K562 (cell line): ENCODE results near the gene SMG7. TPM values are rescaled to one million over a fixed set of nuclear protein-coding genes. Genes with fewer than 3 reads are reported as not detected.

Source experiments
- BCL6 ChIP-seq: fragments of 250-450 bp; sonication (Bioruptor Pico); IDR thresholded peaks from 2 replicates; pipeline ENCODE4 v1.4.0; 2020
- CAMTA2 ChIP-seq: fragments of 250-450 bp; sonication (Bioruptor Pico); conservative IDR thresholded peaks from 2 replicates; pipeline ENCODE4 v1.5.1; 2022
- FOS ChIP-seq: IDR thresholded peaks from 3 replicates; pipeline ENCODE4 v1.6.1; 2011; ENCODE audit not compliant: insufficient read length; ENCODE audit errors: extremely low read depth
- FOXJ2 ChIP-seq: fragments of 200-800 bp; sonication (Bioruptor generic); IDR thresholded peaks from 2 replicates; pipeline ENCODE4 v1.6.1; 2016; ENCODE audit warnings: missing genetic modification characterization, missing compliant biosample characterization
- FOXM1 ChIP-seq, 2 experiments: fragments of 450-650 bp in 1 of 2; sonication (generic) in 1 of 2; formaldehyde crosslinking in 1 of 2; IDR thresholded peaks; 2 replicates each; pipeline versions ENCODE4 v1.6.1 to v1.9.0; 2017 to 2022; ENCODE audit warnings: low read depth in 2 of 2, mild to moderate bottlenecking in 2 of 2, missing genetic modification reagents in 1 of 2, moderate library complexity in 1 of 2
- HNRNPUL1 ChIP-seq: fragments of 200-400 bp; formaldehyde crosslinking; IDR thresholded peaks from 2 replicates; pipeline ENCODE4 v1.6.1; 2017; ENCODE audit warnings: low read length
- POLR2B ChIP-seq: fragments of 450-650 bp; IDR thresholded peaks from 2 replicates; pipeline ENCODE4 v1.6.1; 2018; ENCODE audit warnings: low read depth; ENCODE audit not compliant: partially characterized antibody
- RBM25 ChIP-seq: fragments of 200-400 bp; formaldehyde crosslinking; IDR thresholded peaks from 2 replicates; pipeline ENCODE4 v1.6.1; 2018; ENCODE audit warnings: low read length, low read depth, moderate library complexity; ENCODE audit not compliant: severe bottlenecking
- SMAD1 ChIP-seq: fragments of 150-350 bp; IDR thresholded peaks from 2 replicates; pipeline ENCODE4 v1.6.1; 2014; ENCODE audit warnings: low read length, low read depth; ENCODE audit not compliant: partially characterized antibody
- U2AF1 ChIP-seq: fragments of 200-400 bp; formaldehyde crosslinking; optimal IDR thresholded peaks from 2 replicates; pipeline ENCODE3; 2017; ENCODE audit warnings: mild to moderate bottlenecking, low read depth, low read length, moderate library complexity
- ZBTB5 ChIP-seq: fragments of 450-650 bp; IDR thresholded peaks from 2 replicates; pipeline ENCODE4 v1.6.1; 2017; ENCODE audit warnings: antibody characterized with exemption
- ZEB2 ChIP-seq: fragments of 450-650 bp; IDR thresholded peaks from 2 replicates; pipeline ENCODE4 v1.6.1; 2016
- ZNF24 ChIP-seq: fragments of 450-650 bp; IDR thresholded peaks from 2 replicates; pipeline ENCODE4 v1.6.1; 2016
- ZNF445 ChIP-seq: fragments of 250-450 bp; sonication (Bioruptor Pico); IDR thresholded peaks from 2 replicates; pipeline ENCODE4 v1.4.0; 2020; ENCODE audit warnings: low read depth, mild to moderate bottlenecking, moderate library complexity
- ZNF518B ChIP-seq: fragments of 250-450 bp; sonication (Bioruptor Pico); IDR thresholded peaks from 2 replicates; pipeline ENCODE4 v1.5.0; 2021; ENCODE audit warnings: mild to moderate bottlenecking, moderate library complexity
- ZNF551 ChIP-seq: fragments of 250-450 bp; sonication (Bioruptor Pico); IDR thresholded peaks from 2 replicates; pipeline ENCODE4 v1.5.0; 2021; ENCODE audit warnings: mild to moderate bottlenecking, moderate library complexity
- polyA plus RNA-seq, 8 experiments: library from polyadenylated mRNA; depleted of rRNA in 4 of 8; stranded (reverse) in 5 of 8; unstranded in 3 of 8; fragments of >200 nt; fragmentation: Nextera tagmentation in 2 of 8; fragmentation: Illumina TruSeq in 1 of 8; extraction: Ambion mirVana in 2 of 8; extraction: Trizol in 1 of 8; gene quantifications; 2 replicates each; pipeline versions ENCODE4 v1.2.1 to v1.2.3, GENCODE V29; 2011 to 2014; ENCODE audit warnings: inconsistent platforms in 1 of 8, missing spikeins in 1 of 8
- total RNA-seq, 7 experiments: library from RNA; depleted of rRNA in 6 of 7; stranded (reverse); fragments of >200 nt in 6 of 7; fragmentation: Illumina TruSeq in 2 of 7; extraction: Trizol in 2 of 7; gene quantifications; 2 replicates each; pipeline versions ENCODE4 v1.2.1 to v1.2.3, GENCODE V29; 2011 to 2021; ENCODE audit warnings: low replicate concordance in 1 of 7
- TF ChIP-seq, protein P1 (sequence below): fragments of 250-450 bp; sonication (Bioruptor Pico); IDR thresholded peaks from 2 replicates; pipeline ENCODE4 v1.4.0; 2020; ENCODE audit warnings: mild to moderate bottlenecking, moderate library complexity, borderline replicate concordance
- TF ChIP-seq, protein P2 (sequence below): fragments of 450-650 bp; formaldehyde crosslinking; conservative IDR thresholded peaks from 2 replicates; pipeline ENCODE4 v1.4.0; 2022; ENCODE audit warnings: mild to moderate bottlenecking, missing genetic modification characterization

SMG7 gene
- total and polyA plus RNA-seq, 9 of the 15 experiments (the other 6 are each of a cell fraction or from before 2014, with no cell fraction given), result 12.4 to 74.6 (median 29.0) TPM

DNA sequence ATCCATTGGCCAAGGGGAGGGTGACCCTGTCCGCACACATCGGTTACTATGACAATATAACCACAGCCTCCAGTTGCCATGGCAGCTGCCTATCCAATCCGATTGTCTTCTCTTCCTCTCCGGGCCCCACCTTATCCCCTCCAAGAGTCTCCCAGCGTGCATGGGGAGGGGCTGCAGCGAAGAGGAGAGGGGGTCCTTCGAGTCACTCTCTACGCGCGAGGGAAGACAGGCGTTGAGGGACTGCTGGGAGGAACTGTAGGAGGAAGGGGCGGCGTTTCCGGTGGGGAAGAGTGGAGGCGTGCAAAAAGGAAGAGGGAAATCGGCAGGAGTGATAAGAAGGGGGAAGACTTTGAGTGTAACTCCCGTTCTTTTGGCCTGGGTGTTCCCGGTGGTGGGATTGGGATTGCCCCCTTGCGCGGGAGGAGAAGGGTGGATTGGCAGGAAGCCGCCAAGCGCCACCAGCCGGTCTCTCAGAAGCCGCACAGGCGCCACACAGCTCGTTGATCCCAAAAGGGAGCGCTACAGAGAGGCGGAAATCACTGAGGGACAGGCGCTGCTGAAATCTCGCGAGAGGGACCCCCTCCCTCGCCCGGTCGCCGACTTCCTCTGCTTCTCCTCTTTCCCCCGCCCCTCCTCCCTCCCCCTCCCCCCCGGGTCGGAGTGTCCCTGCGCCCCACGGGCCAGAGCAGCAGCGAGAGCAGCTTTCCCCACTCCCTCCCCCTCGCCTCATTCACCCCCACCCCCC lies 384 bp upstream of the SMG7 start (continued):
- TF ChIP-seq ZBTB5 (no peak), BCL6 (0 out of 2 replicates have a peak, but pooled peaks have one; percentile 29), RBM25 (peak; percentile 60), FOXJ2 (tag) (peak; percentile 98), ZNF24 (peak; percentile 24; the same call in 1 of the 2 replicates), SMAD1 (no peak), ZNF445 (CRISPR knock-in tag) (no peak), POLR2B (no peak), CAMTA2 (CRISPR knock-in tag) (0 out of 2 replicates have a peak, but pooled peaks have one; percentile 77), ZNF551 (CRISPR knock-in tag) (no peak), FOXM1 (IDR thresholded peaks at IDR 0.05; ENCODE audit: low read depth) (peak; percentile 80), FOXM1 (CRISPR knock-in tag; IDR thresholded peaks at IDR 0.05; ENCODE audit: low read depth) (peak; percentile 76; the same call in 1 of the 2 replicates), ZNF518B (CRISPR knock-in tag) (no peak; the same call in 1 of the 2 replicates), U2AF1 (no peak), HNRNPUL1 (peak; percentile 65; the same call in 1 of the 2 replicates), ZEB2 (peak; percentile 100), FOS (peak; percentile 26)
- TF ChIP-seq, protein P1, sequence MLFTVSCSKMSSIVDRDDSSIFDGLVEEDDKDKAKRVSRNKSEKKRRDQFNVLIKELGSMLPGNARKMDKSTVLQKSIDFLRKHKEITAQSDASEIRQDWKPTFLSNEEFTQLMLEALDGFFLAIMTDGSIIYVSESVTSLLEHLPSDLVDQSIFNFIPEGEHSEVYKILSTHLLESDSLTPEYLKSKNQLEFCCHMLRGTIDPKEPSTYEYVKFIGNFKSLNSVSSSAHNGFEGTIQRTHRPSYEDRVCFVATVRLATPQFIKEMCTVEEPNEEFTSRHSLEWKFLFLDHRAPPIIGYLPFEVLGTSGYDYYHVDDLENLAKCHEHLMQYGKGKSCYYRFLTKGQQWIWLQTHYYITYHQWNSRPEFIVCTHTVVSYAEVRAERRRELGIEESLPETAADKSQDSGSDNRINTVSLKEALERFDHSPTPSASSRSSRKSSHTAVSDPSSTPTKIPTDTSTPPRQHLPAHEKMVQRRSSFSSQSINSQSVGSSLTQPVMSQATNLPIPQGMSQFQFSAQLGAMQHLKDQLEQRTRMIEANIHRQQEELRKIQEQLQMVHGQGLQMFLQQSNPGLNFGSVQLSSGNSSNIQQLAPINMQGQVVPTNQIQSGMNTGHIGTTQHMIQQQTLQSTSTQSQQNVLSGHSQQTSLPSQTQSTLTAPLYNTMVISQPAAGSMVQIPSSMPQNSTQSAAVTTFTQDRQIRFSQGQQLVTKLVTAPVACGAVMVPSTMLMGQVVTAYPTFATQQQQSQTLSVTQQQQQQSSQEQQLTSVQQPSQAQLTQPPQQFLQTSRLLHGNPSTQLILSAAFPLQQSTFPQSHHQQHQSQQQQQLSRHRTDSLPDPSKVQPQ (CRISPR knock-in tag), result no peak
- TF ChIP-seq, protein P2, sequence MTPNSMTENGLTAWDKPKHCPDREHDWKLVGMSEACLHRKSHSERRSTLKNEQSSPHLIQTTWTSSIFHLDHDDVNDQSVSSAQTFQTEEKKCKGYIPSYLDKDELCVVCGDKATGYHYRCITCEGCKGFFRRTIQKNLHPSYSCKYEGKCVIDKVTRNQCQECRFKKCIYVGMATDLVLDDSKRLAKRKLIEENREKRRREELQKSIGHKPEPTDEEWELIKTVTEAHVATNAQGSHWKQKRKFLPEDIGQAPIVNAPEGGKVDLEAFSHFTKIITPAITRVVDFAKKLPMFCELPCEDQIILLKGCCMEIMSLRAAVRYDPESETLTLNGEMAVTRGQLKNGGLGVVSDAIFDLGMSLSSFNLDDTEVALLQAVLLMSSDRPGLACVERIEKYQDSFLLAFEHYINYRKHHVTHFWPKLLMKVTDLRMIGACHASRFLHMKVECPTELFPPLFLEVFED (CRISPR knock-in tag), result peak; percentile 97
